ENCODE data around the gene TANGO2. TPM values are rescaled to one million over a fixed set of nuclear protein-coding genes. Genes with fewer than 3 reads are reported as not detected.

The TANGO2 gene
- total and polyA plus RNA-seq, 2 of the 8 experiments (the other 6 are each of a cell fraction or from before 2014, with no cell fraction given): 10.1 to 18.4 TPM

DNA sequence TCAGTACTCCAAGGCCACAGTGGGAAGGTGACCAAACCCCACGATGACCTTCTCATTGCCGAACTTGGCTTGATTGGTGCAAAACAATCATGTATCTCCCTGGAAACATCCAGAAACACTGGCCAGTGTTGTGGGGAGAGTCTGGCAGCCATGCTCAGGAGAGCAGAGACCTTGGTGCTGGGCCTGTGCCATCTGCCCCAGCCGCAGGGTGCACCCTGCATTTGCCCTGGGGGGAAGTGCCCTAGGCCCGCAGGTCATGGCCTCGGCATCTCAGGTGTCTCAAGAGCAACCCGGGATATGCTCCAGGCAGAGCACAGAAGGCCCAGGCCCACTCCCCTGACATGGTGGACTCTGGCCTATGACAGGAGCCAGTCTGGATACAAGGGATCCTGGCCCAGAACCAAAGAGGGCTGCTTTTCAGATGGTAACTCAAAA, 28.0 kb upstream of the TANGO2 start (continued):
- no peak for TF ChIP-seq CHD7 (IDR thresholded peaks at IDR 0.05; ENCODE audit: insufficient replicate concordance, low read length)
- no peak for TF ChIP-seq SIRT6 (IDR thresholded peaks at IDR 0.05; ENCODE audit: low read length)
- no peak for TF ChIP-seq MAFK (IDR thresholded peaks at IDR 0.05; ENCODE audit: low read depth, low read length)
- TF ChIP-seq CEBPB (IDR thresholded peaks at IDR 0.05; ENCODE audit: low read depth, low read length): no peak
- no peak for TF ChIP-seq RFX5 (IDR thresholded peaks at IDR 0.05; ENCODE audit: borderline replicate concordance, low read depth, low read length)
- no peak for TF ChIP-seq HDAC2 (IDR thresholded peaks at IDR 0.05; ENCODE audit: borderline replicate concordance in 1 of 2, low read depth in 2 of 2, low read length in 2 of 2)
- TF ChIP-seq KDM1A (IDR thresholded peaks at IDR 0.05; ENCODE audit: borderline replicate concordance, low read length): no peak
- TF ChIP-seq EGR1 (IDR thresholded peaks at IDR 0.05; ENCODE audit: borderline replicate concordance, low read depth, low read length): no peak
- TF ChIP-seq BACH1 (IDR thresholded peaks at IDR 0.05; ENCODE audit: low read length): no peak
- no peak for TF ChIP-seq E2F6 (IDR thresholded peaks at IDR 0.05)

Measured in H1 (cell line).